Central memory CD8-positive, alpha-beta T cell (primary cell): ENCODE results near the gene MYO1D.

Experiments used
- ATAC-seq: fragments of 150-1000 bp; cut with Tn5 transposase; replicated peaks from 2 replicates; pipeline ENCODE4 v1.10.0; 2022; ENCODE audit warnings: mild to moderate bottlenecking, moderate FRiP score, moderate number of reproducible peaks; ENCODE audit not compliant: poor library complexity, severe bottlenecking; ENCODE audit errors: extremely low read depth
- DNase-seq, 2 donors: peaks; one replicate each; pipeline ENCODE4 v3.0.0; 2021; ENCODE audit warnings: low spot score in 2 of 2
- H3K27ac Mint-ChIP-seq: one replicate; pipeline ENCODE4 v1.8.0; 2022; ENCODE audit warnings: low read depth, mild to moderate bottlenecking, moderate library complexity, mixed read lengths
- H3K27me3 Mint-ChIP-seq: one replicate; pipeline ENCODE4 v1.8.0; 2022; ENCODE audit warnings: mixed read lengths
- H3K36me3 Mint-ChIP-seq: one replicate; pipeline ENCODE4 v1.8.0; 2022; ENCODE audit warnings: mild to moderate bottlenecking, moderate library complexity, mixed read lengths; ENCODE audit not compliant: insufficient read depth
- H3K4me1 Mint-ChIP-seq: one replicate; pipeline ENCODE4 v1.8.0; 2022; ENCODE audit warnings: mixed read lengths
- H3K4me3 Mint-ChIP-seq: one replicate; pipeline ENCODE4 v1.8.0; 2022; ENCODE audit warnings: mild to moderate bottlenecking, moderate library complexity, mixed read lengths
- H3K9me3 Mint-ChIP-seq: one replicate; pipeline ENCODE4 v1.8.0; 2022; ENCODE audit warnings: mixed read lengths

Gene MYO1D

GRCh38 chr17:32689348-32689747 is 187.6 kb downstream of the MYO1D start:
- DNase-seq (no peak), ATAC-seq (no peak)
- peaks cover 24% of the 10 kb centered on the region for H3K4me1 Mint-ChIP-seq

DNA sequence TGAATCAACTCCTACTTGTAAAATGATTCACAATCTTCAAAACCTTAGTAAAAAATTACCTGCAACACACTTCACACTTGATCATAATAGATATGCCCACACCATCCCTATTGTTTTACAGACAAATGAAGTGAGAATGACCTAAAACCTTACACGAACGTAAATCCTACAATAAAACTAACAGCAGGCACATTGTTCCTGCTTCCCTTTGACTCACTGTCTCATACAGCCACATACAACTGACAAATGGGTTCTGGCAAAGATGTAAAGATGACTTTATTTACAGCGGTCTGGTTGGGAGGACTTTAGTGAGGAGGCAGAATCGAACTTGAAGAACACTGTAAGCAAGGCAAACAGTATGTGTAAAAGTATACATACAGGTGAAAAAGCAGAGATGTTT is 188.7 kb downstream of the MYO1D start:
- no peak overlapping the region for H3K27ac Mint-ChIP-seq
- no peak overlapping the region for H3K4me3 Mint-ChIP-seq
- no peaks in the 10 kb centered on the region for H3K36me3 Mint-ChIP-seq
- H3K27me3 Mint-ChIP-seq: no peaks in the 10 kb centered on the region
- ATAC-seq: no peak
- DNase-seq: no peak
- no peaks in the 10 kb centered on the region for H3K9me3 Mint-ChIP-seq
- H3K4me1 Mint-ChIP-seq: peaks cover 19% of the 10 kb centered on the region

More at GRCh38 chr17:32689348-32689747, 187.6 kb downstream of the MYO1D start:
- Mint-ChIP-seq H3K9me3 (no peaks in the 10 kb centered on the region), H3K36me3 (no peaks in the 10 kb centered on the region), H3K27me3 (no peaks in the 10 kb centered on the region), H3K27ac (no peak overlapping the region), H3K4me3 (no peak overlapping the region)

- H3K27me3 Mint-ChIP-seq: no peaks in the 10 kb centered on the region
- DNase-seq: no peak
- H3K36me3 Mint-ChIP-seq: no peaks in the 10 kb centered on the region
- no peaks in the 10 kb centered on the region for H3K4me1 Mint-ChIP-seq
- H3K4me3 Mint-ChIP-seq: no peak overlapping the region
- no peaks in the 10 kb centered on the region for H3K9me3 Mint-ChIP-seq
- no peak overlapping the region for H3K27ac Mint-ChIP-seq
- ATAC-seq: no peak
Measured at GRCh38 chr17:32684087-32684958, 192.6 kb downstream of the MYO1D start.

DNA sequence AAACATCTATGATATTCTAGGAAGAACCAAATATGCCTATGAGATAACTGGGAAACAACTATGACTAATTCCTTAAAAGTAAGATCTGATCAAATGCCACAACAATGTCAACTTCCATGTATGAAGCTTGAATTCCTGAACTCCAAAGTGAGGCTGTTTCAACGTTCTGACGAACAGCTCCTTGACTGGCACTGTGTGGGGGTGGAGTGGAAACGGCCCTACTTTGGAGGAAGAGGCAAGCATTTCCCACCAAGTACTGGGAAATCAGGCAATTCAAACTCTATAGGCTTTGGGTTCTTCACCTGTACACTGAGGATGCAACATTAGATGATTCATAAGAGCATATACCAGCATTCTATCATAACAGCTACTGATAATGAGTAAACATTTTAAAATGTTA is 203.0 kb downstream of the MYO1D start:
- no peaks in the 10 kb centered on the region for H3K4me1 Mint-ChIP-seq
- H3K9me3 Mint-ChIP-seq: no peaks in the 10 kb centered on the region
- no peak overlapping the region for H3K4me3 Mint-ChIP-seq
- no peaks in the 10 kb centered on the region for H3K27me3 Mint-ChIP-seq
- ATAC-seq (no peak), DNase-seq (no peak)
- peaks cover 2% of the 10 kb centered on the region for H3K36me3 Mint-ChIP-seq
- no peak overlapping the region for H3K27ac Mint-ChIP-seq

DNA sequence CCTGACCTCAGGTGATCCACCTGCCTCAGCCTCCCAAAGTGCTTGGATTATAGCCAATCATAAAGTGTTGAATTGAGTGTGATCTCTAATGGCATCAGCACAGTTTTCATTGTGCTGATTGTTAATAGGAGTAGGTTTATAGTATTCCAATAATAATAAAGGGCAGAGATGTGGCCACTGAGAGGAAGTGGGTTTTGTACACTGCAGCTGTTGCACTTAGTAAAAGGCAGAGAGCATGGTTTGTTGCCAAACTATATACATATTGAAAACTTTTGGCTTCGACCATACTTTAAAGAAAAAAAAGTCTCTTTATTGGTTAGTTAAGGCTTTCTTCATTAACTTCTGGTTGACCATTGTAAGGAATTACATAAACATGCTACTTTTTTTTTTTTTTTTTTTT is 204.2 kb downstream of the MYO1D start:
- Mint-ChIP-seq H3K4me3 (no peak overlapping the region), H3K4me1 (no peaks in the 10 kb centered on the region), H3K9me3 (no peaks in the 10 kb centered on the region), H3K36me3 (peaks cover 2% of the 10 kb centered on the region), H3K27me3 (no peaks in the 10 kb centered on the region), H3K27ac (no peak overlapping the region)
- ATAC-seq (no peak), DNase-seq (no peak)

DNA sequence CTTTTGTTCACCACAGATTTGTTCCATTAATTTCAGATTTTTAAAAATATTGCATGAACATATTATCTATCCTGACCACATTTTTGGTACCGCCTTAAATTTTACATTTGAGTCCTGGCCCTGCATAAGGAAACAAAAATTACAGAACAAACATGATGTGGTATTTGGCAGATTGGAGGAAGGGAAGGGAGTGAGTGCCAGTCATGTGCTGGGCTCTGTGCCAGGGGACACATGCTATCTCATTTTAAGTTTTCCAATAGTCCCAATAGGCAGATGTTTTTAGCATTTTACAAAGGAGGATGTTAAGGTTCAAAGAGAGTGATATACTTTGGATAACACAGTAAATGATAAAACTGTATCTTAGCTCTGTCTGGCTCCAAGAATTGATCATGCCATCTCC is 205.0 kb downstream of the MYO1D start:
- H3K9me3 Mint-ChIP-seq: no peaks in the 10 kb centered on the region
- H3K27ac Mint-ChIP-seq: no peak overlapping the region
- H3K27me3 Mint-ChIP-seq: no peaks in the 10 kb centered on the region
- DNase-seq (no peak), ATAC-seq (no peak)
- no peak overlapping the region for H3K4me3 Mint-ChIP-seq
- H3K36me3 Mint-ChIP-seq: peaks cover 2% of the 10 kb centered on the region
- no peaks in the 10 kb centered on the region for H3K4me1 Mint-ChIP-seq

DNA sequence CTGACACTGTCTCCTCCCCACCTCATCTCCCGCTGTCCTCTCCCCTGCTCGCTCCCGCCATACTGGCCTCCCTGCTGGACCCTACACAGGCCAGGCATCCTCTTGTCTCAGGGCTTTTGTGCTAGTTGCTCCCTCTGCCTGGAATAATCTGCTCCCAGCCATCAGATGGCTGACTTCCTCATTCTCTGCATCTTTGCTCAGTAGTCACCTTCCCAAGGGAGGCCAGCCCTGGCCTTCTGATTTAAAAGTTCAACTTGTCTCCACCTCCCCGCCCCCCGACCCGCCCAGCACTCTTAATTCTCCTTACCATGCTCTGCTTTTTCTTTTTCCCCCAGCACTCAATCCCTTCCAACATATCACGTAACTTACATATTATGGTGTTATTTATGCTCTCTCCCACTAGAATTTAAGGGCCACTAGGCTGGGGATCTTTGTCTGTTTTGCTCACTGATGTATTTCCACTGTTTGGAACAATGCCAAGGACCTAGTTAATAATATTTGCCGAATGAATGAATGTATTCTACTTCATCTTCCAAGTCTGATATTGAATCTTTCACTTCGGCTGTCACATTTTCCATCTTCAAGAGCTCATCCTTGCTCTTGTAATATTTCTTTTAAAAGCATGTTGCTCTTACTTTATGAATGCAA is 211.9 kb downstream of the MYO1D start:
- Mint-ChIP-seq H3K27ac (no peak overlapping the region), H3K27me3 (no peaks in the 10 kb centered on the region), H3K36me3 (no peaks in the 10 kb centered on the region), H3K4me3 (no peak overlapping the region), H3K9me3 (no peaks in the 10 kb centered on the region), H3K4me1 (no peaks in the 10 kb centered on the region)
- no peak for ATAC-seq
- DNase-seq: no peak

DNA sequence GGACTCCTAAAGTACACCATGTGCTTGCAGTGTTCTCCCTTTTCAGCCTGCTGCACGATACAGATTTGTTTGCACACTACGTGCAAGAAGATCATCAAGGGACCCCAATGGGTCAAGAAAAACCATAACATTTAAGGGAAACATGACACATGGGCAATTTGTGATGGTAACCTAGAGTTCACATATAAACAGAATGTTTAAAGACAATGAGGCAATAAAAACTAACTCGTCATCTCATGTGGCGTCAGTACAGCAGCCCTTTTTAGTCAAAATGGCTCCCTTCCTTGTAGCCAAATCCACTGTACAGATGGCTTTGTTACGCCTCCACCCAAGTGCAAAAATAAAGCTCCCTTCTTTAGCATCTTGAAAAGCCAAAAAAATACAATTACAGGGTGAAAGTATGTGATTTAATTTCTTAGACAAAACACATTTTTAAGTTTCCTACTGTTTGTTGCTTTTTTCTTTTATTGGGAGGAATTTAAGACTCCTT is 216.4 kb downstream of the MYO1D start:
- H3K4me3 Mint-ChIP-seq: no peak overlapping the region
- ATAC-seq: no peak
- no peak for DNase-seq
- no peaks in the 10 kb centered on the region for H3K27me3 Mint-ChIP-seq
- H3K27ac Mint-ChIP-seq: no peak overlapping the region
- H3K9me3 Mint-ChIP-seq: no peaks in the 10 kb centered on the region
- no peaks in the 10 kb centered on the region for H3K36me3 Mint-ChIP-seq
- H3K4me1 Mint-ChIP-seq: no peaks in the 10 kb centered on the region

DNA sequence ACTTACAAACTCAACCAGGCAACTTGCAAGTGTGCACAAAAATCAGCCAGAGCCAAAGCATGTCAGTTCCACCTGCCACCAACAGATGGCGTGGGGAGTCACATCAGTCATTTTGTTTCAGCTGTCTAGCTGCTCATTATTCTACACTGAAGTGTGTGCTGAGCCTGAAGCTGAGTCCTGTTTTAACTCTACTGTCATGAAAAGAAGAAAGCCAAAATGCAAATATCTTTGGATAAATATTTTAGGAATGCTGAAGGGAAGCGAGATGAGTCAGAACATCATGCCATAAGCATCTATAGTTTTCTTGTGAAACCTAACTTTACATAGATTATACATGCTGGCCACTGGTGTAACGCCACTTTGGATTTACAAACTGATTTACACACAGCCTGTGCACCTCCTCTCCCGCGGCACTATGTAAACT is 217.5 kb downstream of the MYO1D start:
- Mint-ChIP-seq H3K4me1 (no peaks in the 10 kb centered on the region), H3K36me3 (peaks cover 3% of the 10 kb centered on the region), H3K27me3 (no peaks in the 10 kb centered on the region), H3K9me3 (no peaks in the 10 kb centered on the region), H3K4me3 (no peak overlapping the region), H3K27ac (no peak overlapping the region)
- DNase-seq: peak; percentile 33 to 49
- no peak for ATAC-seq

- Mint-ChIP-seq H3K4me3 (no peak overlapping the region), H3K27ac (no peak overlapping the region), H3K9me3 (no peaks in the 10 kb centered on the region), H3K27me3 (no peaks in the 10 kb centered on the region), H3K4me1 (no peaks in the 10 kb centered on the region), H3K36me3 (peaks cover 3% of the 10 kb centered on the region)
- ATAC-seq (no peak), DNase-seq (no peak)
Measured at GRCh38 chr17:32658470-32659418, 218.2 kb downstream of the MYO1D start.

GRCh38 chr17:32656886-32657285 is 220.0 kb downstream of the MYO1D start:
- Mint-ChIP-seq H3K4me3 (no peak overlapping the region), H3K27me3 (no peaks in the 10 kb centered on the region), H3K4me1 (no peaks in the 10 kb centered on the region), H3K36me3 (peaks cover 7% of the 10 kb centered on the region), H3K9me3 (no peaks in the 10 kb centered on the region), H3K27ac (no peak overlapping the region)
- ATAC-seq (no peak), DNase-seq (no peak)

- ATAC-seq: no peak
- no peaks in the 10 kb centered on the region for H3K27me3 Mint-ChIP-seq
- no peak overlapping the region for H3K27ac Mint-ChIP-seq
- DNase-seq: no peak
- H3K4me3 Mint-ChIP-seq: no peak overlapping the region
- peaks cover 11% of the 10 kb centered on the region for H3K36me3 Mint-ChIP-seq
- no peaks in the 10 kb centered on the region for H3K4me1 Mint-ChIP-seq
- peaks cover 14% of the 10 kb centered on the region for H3K9me3 Mint-ChIP-seq
Measured at GRCh38 chr17:32654324-32654723, 222.6 kb downstream of the MYO1D start.
